GM12873 (cell line): ENCODE measurements around the gene VPS37D.

ENCODE experiments used
- TF ChIP-seq, protein P1 (sequence below): IDR thresholded peaks from 2 replicates; pipeline ENCODE4 v1.5.1; 2012; ENCODE audit warnings: low read depth, mild to moderate bottlenecking, moderate library complexity, low read length, control low read depth; ENCODE audit not compliant: insufficient read depth; ENCODE audit errors: missing control alignments

VPS37D gene, protein sequence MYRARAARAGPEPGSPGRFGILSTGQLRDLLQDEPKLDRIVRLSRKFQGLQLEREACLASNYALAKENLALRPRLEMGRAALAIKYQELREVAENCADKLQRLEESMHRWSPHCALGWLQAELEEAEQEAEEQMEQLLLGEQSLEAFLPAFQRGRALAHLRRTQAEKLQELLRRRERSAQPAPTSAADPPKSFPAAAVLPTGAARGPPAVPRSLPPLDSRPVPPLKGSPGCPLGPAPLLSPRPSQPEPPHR

DNA sequence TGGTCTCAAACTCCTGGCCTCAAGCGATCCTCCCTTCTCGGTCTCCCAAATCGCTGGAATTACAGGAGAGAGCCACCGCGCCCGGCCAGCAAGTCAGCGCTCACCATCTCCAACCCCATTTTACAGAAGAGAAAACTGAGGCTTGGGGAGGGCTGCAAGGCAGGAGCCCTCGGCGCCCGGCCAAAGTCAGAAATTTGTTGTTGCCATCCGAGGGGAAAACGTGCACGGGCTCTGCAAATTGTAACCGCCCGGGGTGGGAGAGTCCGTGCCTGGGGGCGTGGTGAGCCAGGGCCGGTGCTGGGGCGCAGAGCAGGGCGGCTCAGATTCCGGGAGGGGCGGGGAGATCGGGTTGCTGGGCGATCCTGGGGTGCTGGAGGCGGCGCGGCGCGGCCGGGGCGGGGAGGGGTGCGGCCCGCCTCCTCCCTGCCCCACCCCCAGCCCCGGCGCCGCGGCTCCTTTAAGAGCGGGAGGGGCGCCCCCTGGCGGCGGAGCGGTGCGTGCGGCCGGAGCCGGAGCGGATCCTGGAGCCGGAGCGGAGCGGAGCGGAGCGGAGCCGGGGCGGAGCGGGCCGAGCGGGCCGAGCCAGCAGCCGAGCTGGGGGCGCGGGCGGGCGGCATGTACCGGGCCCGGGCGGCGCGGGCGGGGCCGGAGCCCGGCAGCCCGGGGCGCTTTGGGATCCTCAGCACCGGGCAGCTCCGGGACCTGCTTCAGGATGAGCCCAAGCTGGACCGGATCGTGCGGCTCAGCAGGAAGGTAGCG lies at the start of gene VPS37D:
Gene VPS37D (plus strand): TSS at position 488 of the 759 bp plus-strand sequence. CDS start 128 bp downstream, at position 616.
- TF ChIP-seq, protein P1, sequence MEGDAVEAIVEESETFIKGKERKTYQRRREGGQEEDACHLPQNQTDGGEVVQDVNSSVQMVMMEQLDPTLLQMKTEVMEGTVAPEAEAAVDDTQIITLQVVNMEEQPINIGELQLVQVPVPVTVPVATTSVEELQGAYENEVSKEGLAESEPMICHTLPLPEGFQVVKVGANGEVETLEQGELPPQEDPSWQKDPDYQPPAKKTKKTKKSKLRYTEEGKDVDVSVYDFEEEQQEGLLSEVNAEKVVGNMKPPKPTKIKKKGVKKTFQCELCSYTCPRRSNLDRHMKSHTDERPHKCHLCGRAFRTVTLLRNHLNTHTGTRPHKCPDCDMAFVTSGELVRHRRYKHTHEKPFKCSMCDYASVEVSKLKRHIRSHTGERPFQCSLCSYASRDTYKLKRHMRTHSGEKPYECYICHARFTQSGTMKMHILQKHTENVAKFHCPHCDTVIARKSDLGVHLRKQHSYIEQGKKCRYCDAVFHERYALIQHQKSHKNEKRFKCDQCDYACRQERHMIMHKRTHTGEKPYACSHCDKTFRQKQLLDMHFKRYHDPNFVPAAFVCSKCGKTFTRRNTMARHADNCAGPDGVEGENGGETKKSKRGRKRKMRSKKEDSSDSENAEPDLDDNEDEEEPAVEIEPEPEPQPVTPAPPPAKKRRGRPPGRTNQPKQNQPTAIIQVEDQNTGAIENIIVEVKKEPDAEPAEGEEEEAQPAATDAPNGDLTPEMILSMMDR, result peak; percentile 62

DNA sequence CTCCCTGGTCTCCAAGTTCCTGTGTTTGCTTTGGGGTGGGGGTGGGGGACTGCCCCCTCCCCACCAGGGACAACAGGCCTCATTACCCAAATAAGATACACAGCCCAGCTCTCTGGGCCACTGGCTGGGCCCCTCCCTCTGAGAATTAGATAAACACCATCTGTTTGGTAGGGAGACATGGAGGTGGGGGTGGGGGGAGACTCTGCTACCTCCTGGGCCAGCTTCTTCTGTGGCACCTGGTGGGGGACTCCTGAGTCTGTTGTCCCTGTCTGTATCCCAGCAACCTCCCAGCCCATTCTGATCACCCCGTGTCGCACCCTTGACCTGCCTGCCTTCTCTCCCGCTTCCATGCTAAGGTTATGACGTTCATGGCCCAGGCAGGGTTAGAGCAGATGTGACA lies 49.1 kb upstream of the VPS37D start:
- TF ChIP-seq, protein P1, result no peak

DNA sequence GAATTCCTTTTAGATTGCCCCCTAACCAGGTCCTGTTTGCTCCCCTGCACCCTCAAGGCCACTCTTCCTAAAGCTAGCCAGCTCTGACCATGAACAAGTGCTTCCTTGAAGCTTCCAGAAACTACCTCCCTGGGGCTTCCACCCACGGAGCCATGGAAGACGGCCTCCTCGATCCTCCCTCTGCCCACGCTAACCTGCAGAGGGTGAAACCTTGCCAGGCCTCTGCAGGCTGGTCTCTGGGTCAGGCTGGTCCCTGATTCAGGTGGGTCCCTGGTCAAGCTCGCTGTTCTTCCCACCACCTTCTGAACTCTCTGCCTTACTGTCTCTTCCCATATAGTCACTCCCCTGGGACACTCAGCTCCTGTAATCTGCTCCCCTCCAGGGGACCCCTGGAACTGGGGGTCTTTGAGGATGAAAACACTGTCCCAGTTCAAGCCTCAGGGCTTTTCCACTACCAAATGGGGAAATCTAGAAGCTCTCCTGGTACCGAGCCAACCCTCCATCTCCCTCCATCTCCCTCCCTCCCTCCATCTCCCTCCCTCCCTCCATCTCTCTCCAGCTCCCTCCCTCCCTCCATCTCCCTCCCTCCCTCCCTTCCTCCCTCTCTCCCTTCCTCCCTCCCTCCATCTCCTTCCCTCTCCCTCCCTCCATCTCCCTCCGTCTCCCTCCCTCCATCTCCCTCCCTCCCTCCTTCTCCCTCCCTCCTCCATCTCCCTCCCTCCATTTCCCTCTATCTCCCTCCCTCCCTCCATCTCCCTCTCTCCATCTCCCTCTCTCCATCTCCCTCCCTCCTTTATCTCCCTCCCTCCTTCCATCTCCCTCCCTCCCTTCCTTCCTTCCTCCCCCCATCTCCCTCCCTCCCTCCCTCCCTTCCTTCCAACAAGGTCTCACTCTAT lies 46.2 kb upstream of the VPS37D start:
- TF ChIP-seq, protein P1, result no peak

DNA sequence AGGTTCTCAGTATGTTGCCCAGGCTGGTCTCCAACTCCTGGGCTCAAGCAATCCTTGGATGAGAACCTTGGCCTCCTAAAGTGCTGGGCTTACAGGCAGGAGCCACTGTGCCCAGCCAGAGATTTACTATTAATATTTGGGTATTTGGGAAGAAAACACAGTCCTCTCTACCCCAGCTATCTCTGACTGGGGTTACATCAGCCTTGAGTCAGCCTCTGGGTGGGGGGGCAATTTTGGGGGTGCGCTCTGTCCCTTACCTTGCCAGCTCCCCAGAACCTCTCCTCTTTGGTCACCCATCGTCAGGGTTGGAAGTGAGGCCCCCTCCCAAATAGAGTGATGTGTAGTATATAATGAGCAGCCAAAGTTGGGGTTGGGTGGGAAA lies 45.1 kb upstream of the VPS37D start:
- TF ChIP-seq, protein P1, result no peak

DNA sequence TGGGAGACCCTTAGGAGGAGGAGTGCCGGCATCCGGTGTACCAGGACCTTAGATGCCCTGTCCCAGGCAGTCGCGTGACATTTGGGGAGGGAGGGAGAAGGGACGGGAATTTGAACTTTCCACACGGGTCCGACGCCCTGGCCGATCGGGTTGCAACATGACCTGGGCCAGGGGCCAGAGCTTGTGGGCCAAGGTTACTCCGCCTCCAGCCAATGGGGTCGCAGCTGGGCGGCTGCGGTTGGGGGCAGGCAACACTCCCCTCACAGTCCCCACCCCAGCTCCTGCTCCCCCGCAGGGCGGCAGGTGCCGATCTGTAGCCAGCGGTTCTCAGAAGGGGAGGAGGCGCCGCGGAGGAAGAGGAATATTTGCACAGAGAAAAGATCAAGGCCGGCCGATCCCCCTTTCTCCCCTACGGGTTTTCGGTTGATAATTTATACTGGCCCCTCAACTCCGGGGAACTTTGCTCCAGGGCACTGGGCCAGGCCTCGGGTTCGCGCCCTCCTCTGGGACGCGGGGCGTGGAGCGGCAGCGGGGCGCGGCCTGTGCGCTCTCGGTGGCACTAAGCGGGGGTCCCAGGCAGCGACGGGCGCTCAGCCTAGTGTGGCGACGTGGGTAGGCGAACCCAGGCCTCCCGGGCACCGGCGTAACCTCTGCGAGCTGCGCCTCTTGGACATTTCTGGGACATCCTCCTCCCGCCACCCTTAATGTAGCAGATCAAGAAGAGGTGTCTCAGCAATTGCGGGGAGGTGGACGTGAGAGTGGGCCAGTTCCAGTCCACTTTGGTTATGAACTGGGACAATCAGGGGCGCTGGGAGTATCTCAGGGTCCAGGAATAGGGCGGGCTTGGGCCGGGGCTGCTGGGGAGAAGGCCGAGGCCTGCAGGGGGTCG lies 44.5 kb upstream of the VPS37D start:
- TF ChIP-seq, protein P1, result no peak

DNA sequence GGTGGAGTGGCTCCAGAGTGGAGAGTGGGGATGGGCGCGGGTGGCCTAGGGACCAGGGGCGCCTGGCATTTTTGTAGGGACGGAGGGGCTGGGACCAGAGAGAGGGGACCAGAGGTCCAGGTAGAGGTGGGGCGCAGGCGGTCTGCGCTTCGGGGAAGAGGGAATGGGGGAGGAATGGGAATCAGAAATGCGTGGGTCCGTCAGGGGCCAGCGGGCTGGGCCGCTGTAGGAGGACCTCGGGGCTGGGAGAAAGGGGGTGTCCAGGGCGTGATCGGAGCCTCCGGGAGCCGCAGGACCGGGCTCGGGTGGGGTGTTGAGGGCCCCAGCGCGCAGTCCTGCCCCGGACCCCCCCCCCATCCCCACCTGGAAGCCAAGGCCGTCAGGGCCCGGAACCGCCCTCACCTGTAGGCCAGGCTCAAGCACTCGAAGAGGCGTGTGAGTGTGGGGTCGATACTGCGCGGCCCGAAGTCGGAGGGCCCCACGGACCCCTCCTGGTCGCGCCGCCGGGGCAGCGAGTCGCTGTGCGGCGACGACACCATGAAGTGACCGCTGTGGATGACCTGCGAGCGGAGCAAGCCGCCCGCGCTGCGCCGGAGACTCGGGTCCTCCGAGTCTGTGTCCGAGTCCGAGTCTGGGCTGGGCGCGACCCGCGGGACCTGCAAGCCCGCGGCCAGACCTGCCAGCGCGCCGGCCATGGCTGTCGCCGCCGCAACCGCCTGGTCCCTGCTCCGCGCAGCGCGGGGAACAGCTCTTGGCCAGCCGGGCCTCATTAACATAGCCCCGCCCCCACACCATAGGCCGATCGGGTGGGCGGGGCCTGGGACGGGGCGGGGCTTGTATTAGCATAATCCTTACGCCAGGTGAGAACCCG lies 43.6 kb upstream of the VPS37D start, which contains the start of gene MLXIPL:
Gene MLXIPL (minus strand): TSS at position 725 of the 871 bp plus-strand sequence. CDS start 30 bp downstream, at position 695.
- TF ChIP-seq, protein P1, result no peak
